GM18517 (cell line): ENCODE measurements around the gene UQCRC2.
"Not testable (repeated sequence)": the region's sequence is repeated elsewhere in the genome, so short reads cannot be mapped to it uniquely, and the experiment has no call there.

Source experiments
- ATAC-seq: cut with Tn5 transposase; IDR thresholded peaks from one replicate; pipeline ENCODE4 v1.9.1; 2021; ENCODE audit warnings: mild to moderate bottlenecking, moderate library complexity; ENCODE audit not compliant: unreplicated experiment

UQCRC2 gene

GRCh38 chr16:22008215-22009059 is 55.3 kb downstream of the UQCRC2 start:
- no peak for ATAC-seq

GRCh38 chr16:22010902-22011301 is 57.7 kb downstream of the UQCRC2 start:
- ATAC-seq = no peak

GRCh38 chr16:22012241-22012640 is 59.1 kb downstream of the UQCRC2 start:
- ATAC-seq = no peak

GRCh38 chr16:22013486-22013885 is 60.3 kb downstream of the UQCRC2 start:
- ATAC-seq = no peak

GRCh38 chr16:22014271-22014873 is 61.2 kb downstream of the UQCRC2 start:
- no peak for ATAC-seq

- no peak for ATAC-seq
Measured at GRCh38 chr16:22016927-22017326, 63.8 kb downstream of the UQCRC2 start.

- no peak for ATAC-seq
Measured at GRCh38 chr16:22018559-22018958, 65.4 kb downstream of the UQCRC2 start.

GRCh38 chr16:22022151-22022550 is 69.0 kb downstream of the UQCRC2 start:
- no peak for ATAC-seq

GRCh38 chr16:22023505-22023904 is 70.3 kb downstream of the UQCRC2 start:
- no peak for ATAC-seq

GRCh38 chr16:22024785-22025184 is 71.6 kb downstream of the UQCRC2 start:
- ATAC-seq = not testable (repeated sequence)

GRCh38 chr16:22027633-22028032 is 74.5 kb downstream of the UQCRC2 start:
- ATAC-seq = no peak

GRCh38 chr16:22029632-22030031 is 76.5 kb downstream of the UQCRC2 start:
- ATAC-seq = no peak

GRCh38 chr16:22030087-22030812 is 77.1 kb downstream of the UQCRC2 start:
- ATAC-seq = no peak

- ATAC-seq = no peak
Measured at GRCh38 chr16:22031483-22032083, 78.4 kb downstream of the UQCRC2 start.
